ENCODE measurements around the gene MYL6. TPM values are rescaled to one million over a fixed set of nuclear protein-coding genes. Genes with fewer than 3 reads are reported as not detected.

Gene MYL6
- total and polyA plus RNA-seq, 10 of the 15 experiments (the other 5 are each of a cell fraction or from before 2014, with no cell fraction given), result 1,000 to 4,116 (median 1,828) TPM

DNA sequence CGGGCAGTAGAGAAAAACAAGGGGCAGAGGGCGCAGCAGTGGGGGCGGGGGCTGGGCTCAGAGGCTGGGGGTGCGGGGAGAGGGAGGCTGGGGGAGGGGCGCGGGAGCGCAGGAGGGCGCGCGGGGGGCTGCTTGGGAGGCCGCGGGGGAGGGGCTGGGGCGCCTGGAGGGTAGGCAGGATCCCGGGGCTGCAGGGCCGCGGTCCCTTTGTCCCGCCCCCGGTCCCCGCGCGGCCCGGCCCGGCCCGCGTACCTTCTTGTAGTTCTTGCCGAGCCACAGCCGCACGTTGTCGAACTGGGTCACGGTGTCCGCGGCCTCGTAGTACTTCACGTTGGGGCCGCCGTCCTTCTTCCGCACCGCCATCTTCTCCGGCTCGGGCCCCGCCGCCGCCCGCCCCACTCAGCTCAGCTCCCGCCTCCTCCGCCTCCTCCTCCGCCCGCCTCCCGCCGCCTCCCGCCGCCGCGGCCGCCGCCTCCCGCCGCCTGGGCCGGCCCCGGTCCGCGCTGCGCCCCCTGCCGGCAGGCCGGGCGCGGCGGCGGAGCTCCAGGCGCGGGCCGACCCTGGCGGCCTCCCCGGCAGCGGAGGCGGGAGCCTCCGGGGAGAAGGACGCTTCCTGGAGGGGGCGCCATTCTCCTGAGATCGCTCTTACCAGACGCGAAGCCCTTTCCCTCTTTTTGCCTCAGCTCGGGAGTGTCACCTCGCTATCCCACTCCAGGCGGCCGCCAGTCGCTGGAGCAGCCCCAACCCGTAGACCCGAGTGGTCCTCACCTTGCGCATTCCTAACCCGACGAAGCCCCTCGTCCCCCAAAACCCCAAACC, 31.1 kb downstream of the MYL6 start, which contains the start of gene SMARCC2 (continued):
- TF ChIP-seq NFXL1 (IDR thresholded peaks at IDR 0.05; ENCODE audit: borderline replicate concordance), result no peak
- no peak for TF ChIP-seq ZNF274 (IDR thresholded peaks at IDR 0.05; ENCODE audit: insufficient read depth, insufficient read length)
- TF ChIP-seq STAT1 (conservative IDR thresholded peaks at IDR 0.05), result no peak
- no peak for TF ChIP-seq RBBP5 (conservative IDR thresholded peaks at IDR 0.05)
- peak; percentile 16; the same call in 1 of the 2 replicates for TF ChIP-seq NR2C1 (IDR thresholded peaks at IDR 0.05)
- TF ChIP-seq BACH1 (IDR thresholded peaks at IDR 0.05; ENCODE audit: borderline replicate concordance), result no peak
- TF ChIP-seq, protein P1, sequence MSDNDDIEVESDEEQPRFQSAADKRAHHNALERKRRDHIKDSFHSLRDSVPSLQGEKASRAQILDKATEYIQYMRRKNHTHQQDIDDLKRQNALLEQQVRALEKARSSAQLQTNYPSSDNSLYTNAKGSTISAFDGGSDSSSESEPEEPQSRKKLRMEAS (IDR thresholded peaks at IDR 0.05; ENCODE audit: low read depth, low read length), result 0 out of 2 replicates have a peak, but pooled peaks have one; percentile 1
- 0 out of 2 replicates have a peak, but pooled peaks have one; percentile 16 for TF ChIP-seq LARP7 (IDR thresholded peaks at IDR 0.05)
- TF ChIP-seq TBL1XR1 (IDR thresholded peaks at IDR 0.05; ENCODE audit: low read depth, low read length), result 0 out of 2 replicates have a peak, but pooled peaks have one; percentile 39
- peak; percentile 80; the same call in 1 of the 2 replicates for TF ChIP-seq IKZF1 (conservative IDR thresholded peaks at IDR 0.05)
- TF ChIP-seq CBFB (IDR thresholded peaks at IDR 0.05; ENCODE audit: low read depth), result no peak
- no peak for TF ChIP-seq RELA (IDR thresholded peaks at IDR 0.05; ENCODE audit: borderline replicate concordance, partially characterized antibody)
- TF ChIP-seq, protein P2, sequence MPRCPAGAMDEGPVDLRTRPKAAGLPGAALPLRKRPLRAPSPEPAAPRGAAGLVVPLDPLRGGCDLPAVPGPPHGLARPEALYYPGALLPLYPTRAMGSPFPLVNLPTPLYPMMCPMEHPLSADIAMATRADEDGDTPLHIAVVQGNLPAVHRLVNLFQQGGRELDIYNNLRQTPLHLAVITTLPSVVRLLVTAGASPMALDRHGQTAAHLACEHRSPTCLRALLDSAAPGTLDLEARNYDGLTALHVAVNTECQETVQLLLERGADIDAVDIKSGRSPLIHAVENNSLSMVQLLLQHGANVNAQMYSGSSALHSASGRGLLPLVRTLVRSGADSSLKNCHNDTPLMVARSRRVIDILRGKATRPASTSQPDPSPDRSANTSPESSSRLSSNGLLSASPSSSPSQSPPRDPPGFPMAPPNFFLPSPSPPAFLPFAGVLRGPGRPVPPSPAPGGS (IDR thresholded peaks at IDR 0.05; ENCODE audit: borderline replicate concordance, insufficient read depth, low read depth, low read length, poor library complexity, severe bottlenecking), result no peak
- TF ChIP-seq POLR2A (IDR thresholded peaks at IDR 0.05; ENCODE audit: low read depth, low read length), result peak; percentile 79
- 0 out of 2 replicates have a peak, but pooled peaks have one; percentile 37 for TF ChIP-seq ZNF24 (IDR thresholded peaks at IDR 0.05)
- TF ChIP-seq CEBPB (IDR thresholded peaks at IDR 0.05; ENCODE audit: borderline replicate concordance in 1 of 2, low read depth in 2 of 2, low read length in 2 of 2), result no peak
- TF ChIP-seq SMAD5 (IDR thresholded peaks at IDR 0.05; ENCODE audit: low read depth), result no peak
- TF ChIP-seq ASH2L (IDR thresholded peaks at IDR 0.05; ENCODE audit: borderline replicate concordance, low read depth), result no peak
- TF ChIP-seq, protein P3, sequence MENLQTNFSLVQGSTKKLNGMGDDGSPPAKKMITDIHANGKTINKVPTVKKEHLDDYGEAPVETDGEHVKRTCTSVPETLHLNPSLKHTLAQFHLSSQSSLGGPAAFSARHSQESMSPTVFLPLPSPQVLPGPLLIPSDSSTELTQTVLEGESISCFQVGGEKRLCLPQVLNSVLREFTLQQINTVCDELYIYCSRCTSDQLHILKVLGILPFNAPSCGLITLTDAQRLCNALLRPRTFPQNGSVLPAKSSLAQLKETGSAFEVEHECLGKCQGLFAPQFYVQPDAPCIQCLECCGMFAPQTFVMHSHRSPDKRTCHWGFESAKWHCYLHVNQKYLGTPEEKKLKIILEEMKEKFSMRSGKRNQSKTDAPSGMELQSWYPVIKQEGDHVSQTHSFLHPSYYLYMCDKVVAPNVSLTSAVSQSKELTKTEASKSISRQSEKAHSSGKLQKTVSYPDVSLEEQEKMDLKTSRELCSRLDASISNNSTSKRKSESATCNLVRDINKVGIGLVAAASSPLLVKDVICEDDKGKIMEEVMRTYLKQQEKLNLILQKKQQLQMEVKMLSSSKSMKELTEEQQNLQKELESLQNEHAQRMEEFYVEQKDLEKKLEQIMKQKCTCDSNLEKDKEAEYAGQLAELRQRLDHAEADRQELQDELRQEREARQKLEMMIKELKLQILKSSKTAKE (IDR thresholded peaks at IDR 0.05; ENCODE audit: low read depth, poor library complexity, severe bottlenecking), result no peak
